ENCODE measurements around the gene COPG1. TPM values are rescaled to one million over a fixed set of nuclear protein-coding genes. Genes with fewer than 3 reads are reported as not detected.
"Not testable (repeated sequence)": the region's sequence is repeated elsewhere in the genome, so short reads cannot be mapped to it uniquely, and the experiment has no call there.

The COPG1 gene
- total and polyA plus RNA-seq, 2 donors (not counting 3 experiments of a cell fraction or from before 2014, with no cell fraction given), result 112 to 202 TPM

GRCh38 chr3:129245641-129246306 lies 3.6 kb upstream of the COPG1 start:
- ChIA-PET POLR2A (interaction anchor here (0.7 kb wide), 1 partner anchor 84 kb away, joined by 3 read pairs; no protein-coding TSS in a partner anchor), CTCF (interaction anchor here (0.6 to 6.2 kb wide), 46 partner anchors 8 to 367 kb away, joined by 3 to 111 read pairs (median 6); partner anchors contain the start of genes CNBP and RAB43)
- H3K9ac ChIP-seq (replicated peaks; ENCODE audit: extremely low read depth, insufficient read depth, low read length); H3K4me3 ChIP-seq (replicated peaks in 1 of 3; ENCODE audit: insufficient read depth in 1 of 3, low read depth in 1 of 3, low read length in 3 of 3); H4K20me1 ChIP-seq (replicated peaks; ENCODE audit: control insufficient read depth, extremely low read depth, insufficient read depth, low read length); H3K27me3 ChIP-seq (ENCODE audit: control insufficient read depth in 2 of 2, insufficient read depth in 2 of 2, low read length in 2 of 2); H3K36me3 ChIP-seq (ENCODE audit: control insufficient read depth in 2 of 2, extremely low read depth in 1 of 2, insufficient read depth in 2 of 2, low read length in 2 of 2); H3K9me1 ChIP-seq (replicated peaks; ENCODE audit: control insufficient read depth, extremely low read depth, insufficient read depth, low read length); H3K4me2 ChIP-seq (ENCODE audit: insufficient read depth, low read length); H3K27ac ChIP-seq (ENCODE audit: insufficient read depth, low read depth, low read length); BruUV-seq (replicated peaks); dilution Hi-C loops (cut with MboI; ENCODE audit: extremely low pct_ligation_motif_present, low sequenced_read_pairs); H2AFZ ChIP-seq (ENCODE audit: low read depth, low read length); H3K9me3 ChIP-seq (replicated peaks; ENCODE audit: control insufficient read depth, insufficient read depth, low read length): not testable (repeated sequence)
- TF ChIP-seq, protein P1, sequence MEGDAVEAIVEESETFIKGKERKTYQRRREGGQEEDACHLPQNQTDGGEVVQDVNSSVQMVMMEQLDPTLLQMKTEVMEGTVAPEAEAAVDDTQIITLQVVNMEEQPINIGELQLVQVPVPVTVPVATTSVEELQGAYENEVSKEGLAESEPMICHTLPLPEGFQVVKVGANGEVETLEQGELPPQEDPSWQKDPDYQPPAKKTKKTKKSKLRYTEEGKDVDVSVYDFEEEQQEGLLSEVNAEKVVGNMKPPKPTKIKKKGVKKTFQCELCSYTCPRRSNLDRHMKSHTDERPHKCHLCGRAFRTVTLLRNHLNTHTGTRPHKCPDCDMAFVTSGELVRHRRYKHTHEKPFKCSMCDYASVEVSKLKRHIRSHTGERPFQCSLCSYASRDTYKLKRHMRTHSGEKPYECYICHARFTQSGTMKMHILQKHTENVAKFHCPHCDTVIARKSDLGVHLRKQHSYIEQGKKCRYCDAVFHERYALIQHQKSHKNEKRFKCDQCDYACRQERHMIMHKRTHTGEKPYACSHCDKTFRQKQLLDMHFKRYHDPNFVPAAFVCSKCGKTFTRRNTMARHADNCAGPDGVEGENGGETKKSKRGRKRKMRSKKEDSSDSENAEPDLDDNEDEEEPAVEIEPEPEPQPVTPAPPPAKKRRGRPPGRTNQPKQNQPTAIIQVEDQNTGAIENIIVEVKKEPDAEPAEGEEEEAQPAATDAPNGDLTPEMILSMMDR (IDR thresholded peaks at IDR 0.05; ENCODE audit: extremely low read depth in 1 of 2, insufficient read depth in 1 of 2, low read depth in 1 of 2, low read length in 2 of 2), result peak; percentile 90 to 98
- DNase-seq (ENCODE audit: low read depth, low spot score) (peak; percentile 87), FAIRE-seq (peak; percentile 83)
- Histone ChIP-seq H3K4me1 (ENCODE audit: control insufficient read depth, extremely low read depth, insufficient read depth, low read length) (peaks cover 17% of the 10 kb centered on the region), H3K79me2 (ENCODE audit: control insufficient read depth, insufficient read depth, low read length) (peaks cover 21% of the 10 kb centered on the region)
- intact Hi-C loops (cut with micrococcal nuclease), result loop anchor here (1.0 to 5.0 kb wide), 11 partner anchors 19 to 628 kb away; partner anchors contain the start of genes CNBP, ISY1 and RAB43

DNA sequence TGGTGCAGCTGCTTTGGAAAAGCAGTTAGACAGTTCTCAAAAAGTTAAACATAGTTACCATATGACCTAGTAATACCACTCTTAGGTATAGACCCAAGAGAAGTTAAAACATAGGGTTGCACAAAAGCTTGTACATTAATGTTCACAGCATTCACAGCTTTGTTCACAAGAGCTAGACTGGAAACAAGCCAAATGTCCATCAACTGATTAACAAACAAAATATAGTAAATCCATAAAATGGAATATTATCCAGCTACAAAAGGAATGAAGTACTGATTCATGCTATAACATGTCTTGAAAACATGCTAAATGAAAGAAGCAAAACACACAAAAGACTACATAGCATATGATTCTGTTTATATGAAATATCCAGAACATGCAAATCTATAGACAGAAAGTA lies 2.8 kb upstream of the COPG1 start:
- no peak for TF ChIP-seq EZH2 (IDR thresholded peaks at IDR 0.05; ENCODE audit: borderline replicate concordance, low read depth, low read length, severe bottlenecking)
- no peak for TF ChIP-seq JUN (IDR thresholded peaks at IDR 0.05; ENCODE audit: borderline replicate concordance, insufficient read depth, insufficient read length, low read depth)
- no peak for TF ChIP-seq POLR2A (IDR thresholded peaks at IDR 0.05; ENCODE audit: low read depth, low read length)
- TF ChIP-seq, protein P2, sequence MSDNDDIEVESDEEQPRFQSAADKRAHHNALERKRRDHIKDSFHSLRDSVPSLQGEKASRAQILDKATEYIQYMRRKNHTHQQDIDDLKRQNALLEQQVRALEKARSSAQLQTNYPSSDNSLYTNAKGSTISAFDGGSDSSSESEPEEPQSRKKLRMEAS (IDR thresholded peaks at IDR 0.05; ENCODE audit: insufficient read depth, insufficient read length), result no peak
- no peak for TF ChIP-seq POLR2AphosphoS5 (IDR thresholded peaks at IDR 0.05; ENCODE audit: insufficient read depth, low read depth, low read length)
- no peak for TF ChIP-seq GATA2 (IDR thresholded peaks at IDR 0.05; ENCODE audit: insufficient read depth, insufficient read length, low read depth, low read length)
- TF ChIP-seq FOS (IDR thresholded peaks at IDR 0.05; ENCODE audit: borderline replicate concordance, insufficient read depth, low read length), result no peak
- no peak for TF ChIP-seq MYC (IDR thresholded peaks at IDR 0.05; ENCODE audit: low read depth, low read length)
- TF ChIP-seq, protein P1 (IDR thresholded peaks at IDR 0.05; ENCODE audit: extremely low read depth in 1 of 2, insufficient read depth in 1 of 2, low read depth in 1 of 2, low read length in 2 of 2), result no peak
- DNase-seq (ENCODE audit: low read depth, low spot score) (no peak), FAIRE-seq (no peak)
- Histone ChIP-seq H3K9ac (replicated peaks; ENCODE audit: extremely low read depth, insufficient read depth, low read length) (no peak overlapping the region), H3K79me2 (ENCODE audit: control insufficient read depth, insufficient read depth, low read length) (peaks cover 21% of the 10 kb centered on the region), H3K4me3 (replicated peaks in 1 of 3; ENCODE audit: insufficient read depth in 1 of 3, low read depth in 1 of 3, low read length in 3 of 3) (no peak overlapping the region), H3K9me1 (replicated peaks; ENCODE audit: control insufficient read depth, extremely low read depth, insufficient read depth, low read length) (no peaks in the 10 kb centered on the region), H3K36me3 (ENCODE audit: control insufficient read depth in 2 of 2, extremely low read depth in 1 of 2, insufficient read depth in 2 of 2, low read length in 2 of 2) (no peaks in the 10 kb centered on the region), H2AFZ (ENCODE audit: low read depth, low read length) (no peak overlapping the region), H3K4me2 (ENCODE audit: insufficient read depth, low read length) (no peak overlapping the region), H4K20me1 (replicated peaks; ENCODE audit: control insufficient read depth, extremely low read depth, insufficient read depth, low read length) (no peaks in the 10 kb centered on the region), H3K9me3 (replicated peaks; ENCODE audit: control insufficient read depth, insufficient read depth, low read length) (no peaks in the 10 kb centered on the region), H3K27ac (ENCODE audit: insufficient read depth, low read depth, low read length) (no peak overlapping the region), H3K27me3 (ENCODE audit: control insufficient read depth in 2 of 2, insufficient read depth in 2 of 2, low read length in 2 of 2) (no peaks in the 10 kb centered on the region), H3K4me1 (ENCODE audit: control insufficient read depth, extremely low read depth, insufficient read depth, low read length) (peaks cover 17% of the 10 kb centered on the region)
- no TSS peak for BruUV-seq (replicated peaks)
- CTCF ChIA-PET, result interaction anchor here (0.8 to 6.2 kb wide), 30 partner anchors 9 to 368 kb away, joined by 3 to 111 read pairs (median 8); partner anchors contain the start of genes CNBP and RAB43
- POLR2A ChIA-PET, result no interaction called here
- dilution Hi-C loops (cut with MboI; ENCODE audit: extremely low pct_ligation_motif_present, low sequenced_read_pairs) (no loop called here), intact Hi-C loops (cut with micrococcal nuclease) (loop anchor here (1.0 to 5.0 kb wide), 3 partner anchors 34 to 629 kb away; no protein-coding TSS in a partner anchor)
